GM18870 (cell line): ENCODE measurements around the gene EREG.

ENCODE experiments used
- ATAC-seq: cut with Tn5 transposase; IDR thresholded peaks from one replicate; pipeline ENCODE4 v1.9.1; 2021; ENCODE audit warnings: moderate library complexity; ENCODE audit not compliant: unreplicated experiment

Gene EREG, protein sequence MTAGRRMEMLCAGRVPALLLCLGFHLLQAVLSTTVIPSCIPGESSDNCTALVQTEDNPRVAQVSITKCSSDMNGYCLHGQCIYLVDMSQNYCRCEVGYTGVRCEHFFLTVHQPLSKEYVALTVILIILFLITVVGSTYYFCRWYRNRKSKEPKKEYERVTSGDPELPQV

DNA sequence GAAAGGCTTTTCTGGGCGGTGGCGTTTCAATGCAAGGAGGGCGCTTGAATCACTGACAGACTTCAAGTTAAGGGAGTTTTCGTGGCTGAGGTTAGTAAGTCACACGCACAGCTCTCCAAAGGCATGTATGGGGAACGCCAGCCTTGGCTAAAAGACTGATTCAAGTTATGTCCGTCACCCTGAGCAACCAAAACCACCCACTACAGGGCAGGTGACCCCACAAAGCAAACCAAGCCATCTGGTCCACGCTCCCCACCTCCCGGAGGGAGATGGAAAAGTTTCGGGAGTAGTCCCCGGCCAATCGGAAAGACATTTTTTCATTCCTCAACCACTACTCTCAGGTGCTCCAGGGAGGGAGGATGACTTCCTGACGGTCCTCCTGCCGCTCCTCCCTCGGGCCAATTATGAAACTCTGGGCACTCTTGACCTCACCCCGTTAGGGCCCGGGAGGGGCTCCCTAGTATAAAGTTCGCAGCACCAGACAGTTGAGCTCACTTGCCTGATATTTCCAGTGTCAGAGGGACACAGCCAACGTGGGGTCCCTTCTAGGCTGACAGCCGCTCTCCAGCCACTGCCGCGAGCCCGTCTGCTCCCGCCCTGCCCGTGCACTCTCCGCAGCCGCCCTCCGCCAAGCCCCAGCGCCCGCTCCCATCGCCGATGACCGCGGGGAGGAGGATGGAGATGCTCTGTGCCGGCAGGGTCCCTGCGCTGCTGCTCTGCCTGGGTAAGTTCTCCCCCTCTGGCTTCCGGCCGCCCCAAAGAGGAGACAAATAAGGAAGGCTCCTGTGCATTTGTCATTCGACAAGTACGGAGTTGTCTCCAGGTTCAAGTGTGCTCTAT, at the start of gene EREG:
EREG (plus strand) TSS at position 494 of the 840 bp plus-strand sequence; CDS start at position 658, 164 bp downstream.
- peak; percentile 43 for ATAC-seq

DNA sequence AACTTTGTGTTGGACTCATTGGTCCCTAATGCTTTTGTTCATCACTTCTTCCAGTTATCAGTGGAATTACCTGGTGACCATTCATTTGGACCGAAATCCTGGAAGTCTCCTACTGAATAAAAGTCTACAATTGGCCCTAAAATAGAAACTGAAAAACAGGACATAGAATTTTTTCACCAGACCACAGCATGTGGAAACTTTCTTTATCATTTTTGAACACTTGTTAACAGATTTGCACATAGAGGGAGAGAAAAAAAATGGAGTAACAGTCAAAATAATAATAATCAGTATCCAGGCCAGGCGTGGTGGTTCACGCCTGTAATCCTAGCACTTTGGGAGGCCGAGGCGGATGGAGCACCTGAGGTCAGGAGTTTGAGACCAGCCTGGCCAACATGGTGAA, 49.6 kb upstream of the EREG start:
- no peak for ATAC-seq

DNA sequence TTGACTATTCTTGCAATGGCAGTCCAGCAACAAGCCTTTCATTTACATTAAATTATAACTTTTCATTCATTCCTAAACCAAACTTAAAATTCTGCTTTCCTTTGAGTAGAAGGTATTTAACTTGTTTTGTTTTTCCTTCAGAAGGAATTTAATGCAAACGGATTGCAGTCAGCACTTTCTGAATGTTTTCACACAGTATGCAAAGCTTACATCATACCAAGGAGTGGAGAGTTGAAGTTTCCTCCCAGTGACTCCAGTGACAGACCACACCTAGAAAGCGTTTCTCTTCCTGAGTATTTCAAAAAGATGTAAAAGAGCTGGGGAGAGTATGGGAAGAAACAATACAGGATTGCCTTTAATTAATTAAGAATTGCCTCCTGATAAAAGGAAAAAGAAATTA, 48.5 kb upstream of the EREG start:
- ATAC-seq = no peak

DNA sequence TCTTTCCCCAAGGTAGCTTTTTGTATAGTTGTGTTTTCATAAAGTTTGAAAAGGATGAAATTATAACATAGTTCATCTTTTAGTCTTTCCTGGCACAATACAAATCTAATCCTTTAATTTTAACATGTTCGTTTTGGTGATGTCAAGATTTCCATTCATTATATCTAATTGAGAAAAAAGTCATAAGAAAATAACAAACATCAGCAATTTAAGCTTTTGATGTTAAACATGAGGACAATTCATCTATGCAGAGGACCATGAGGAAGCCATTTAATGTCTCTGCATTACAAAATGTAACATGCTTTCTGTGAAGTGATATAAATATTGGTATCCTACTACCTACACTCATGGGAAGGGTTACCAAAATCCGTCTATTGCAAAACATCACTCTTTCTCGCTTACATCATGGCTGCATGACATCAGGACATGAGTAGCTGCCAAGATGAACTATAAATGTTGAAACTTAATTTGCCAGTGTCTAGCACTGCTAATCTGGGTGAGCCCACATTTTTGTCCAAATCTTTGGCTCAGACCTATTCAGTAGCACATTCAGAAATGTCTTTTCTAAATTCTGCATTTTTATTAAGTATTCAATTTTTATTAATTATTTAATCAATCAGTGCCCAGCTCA, 47.2 kb upstream of the EREG start:
- no peak for ATAC-seq

DNA sequence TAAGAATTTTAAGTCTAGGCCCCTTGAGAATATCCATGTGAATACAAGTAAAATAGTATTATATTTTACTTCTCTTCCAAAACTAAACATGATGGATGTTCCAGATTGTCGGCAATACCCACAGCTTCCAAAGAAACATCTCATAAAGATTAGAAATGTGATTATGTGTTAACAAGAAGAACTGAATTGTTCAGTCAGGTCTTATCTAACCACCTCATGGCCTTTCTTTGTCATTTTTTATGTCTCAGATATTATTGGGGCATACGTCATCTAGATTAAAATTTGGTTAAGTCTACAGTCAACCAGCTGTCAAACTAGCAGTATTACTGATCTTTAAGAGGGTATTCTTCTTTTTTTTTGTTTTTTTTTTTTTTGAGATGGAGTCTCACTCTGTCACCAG, 46.7 kb upstream of the EREG start:
- ATAC-seq = no peak

DNA sequence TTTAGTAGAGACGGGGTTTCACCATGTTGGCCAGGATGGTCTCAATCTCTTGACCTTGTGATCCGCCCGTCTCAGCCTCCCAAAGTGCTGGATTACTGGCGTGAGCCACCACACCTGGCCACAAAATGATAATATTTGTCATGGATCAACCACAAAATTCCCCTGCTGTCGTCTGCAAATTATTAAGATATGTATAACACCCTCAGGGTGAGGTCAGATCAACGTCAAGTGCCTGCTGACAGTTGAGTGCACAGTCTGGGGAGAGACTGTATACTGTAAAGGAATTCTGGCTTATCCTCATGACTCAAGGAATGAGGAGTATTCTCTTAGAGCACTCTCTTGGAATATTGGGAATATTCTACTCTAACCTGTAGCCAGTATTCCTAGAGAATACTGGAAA, 45.5 kb upstream of the EREG start:
- ATAC-seq = no peak

DNA sequence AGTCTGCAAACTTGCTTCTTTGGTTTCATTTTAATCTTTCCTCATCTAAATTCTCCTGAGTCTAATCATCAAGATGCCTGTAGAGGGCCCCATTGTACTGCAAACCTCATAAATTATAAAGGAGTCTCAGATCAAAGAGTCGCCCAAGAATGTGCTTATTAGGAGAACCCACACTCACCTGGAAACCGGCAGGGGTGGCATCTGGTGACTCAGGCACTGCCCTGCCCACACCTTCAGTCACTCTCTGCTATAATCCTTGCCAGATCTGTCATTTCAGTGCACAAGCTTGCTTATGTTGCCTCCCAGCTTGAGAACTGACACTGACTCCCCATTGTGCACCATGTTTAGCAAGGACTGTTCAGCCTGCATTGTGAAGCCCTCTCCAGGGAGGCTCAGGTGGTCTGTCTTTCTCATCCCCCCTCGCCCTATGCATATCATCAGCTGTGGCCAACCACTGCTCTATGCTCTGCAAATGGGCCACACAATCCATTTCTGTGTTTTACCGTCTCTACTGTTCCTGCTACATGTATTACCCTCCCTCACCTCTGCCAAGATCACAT, 44.3 kb upstream of the EREG start:
- ATAC-seq = peak; percentile 87

DNA sequence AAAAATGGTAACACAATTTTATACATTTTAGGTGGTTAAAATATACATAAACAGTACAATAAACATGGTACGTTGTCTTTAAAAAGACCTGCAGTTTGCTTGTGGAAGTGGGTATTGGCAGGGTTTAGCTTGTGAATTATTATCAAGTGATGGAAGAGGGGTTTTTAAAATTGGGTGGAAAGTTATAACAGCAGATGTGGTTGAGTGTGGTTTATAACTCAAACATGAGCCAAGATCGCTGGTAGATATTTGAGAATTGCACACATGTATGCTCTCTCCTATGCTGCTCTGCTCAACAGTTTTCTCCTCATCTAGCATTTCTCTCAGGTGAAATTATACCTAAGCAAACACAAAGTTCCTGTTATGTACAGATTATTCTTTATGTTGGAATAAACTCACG, 42.6 kb upstream of the EREG start:
- ATAC-seq = no peak

DNA sequence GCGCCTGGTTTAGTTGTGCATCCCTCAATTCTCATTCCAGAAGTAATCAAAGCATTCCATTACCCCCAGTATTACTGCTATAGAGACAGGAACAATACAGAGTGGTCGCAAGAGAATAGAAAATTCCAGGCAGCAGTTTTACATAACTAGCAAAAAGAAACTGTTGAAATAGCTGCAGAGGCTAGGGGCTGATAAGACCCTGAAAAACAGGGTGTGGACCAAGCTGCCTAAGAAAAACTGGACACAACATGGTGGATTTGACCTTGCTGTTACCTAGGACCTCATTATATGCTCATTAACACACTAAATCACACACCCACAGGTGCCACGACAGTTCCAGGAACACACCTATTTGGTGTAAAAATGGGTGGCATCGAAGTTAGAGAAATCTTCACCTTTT, 41.3 kb upstream of the EREG start:
- ATAC-seq = no peak

DNA sequence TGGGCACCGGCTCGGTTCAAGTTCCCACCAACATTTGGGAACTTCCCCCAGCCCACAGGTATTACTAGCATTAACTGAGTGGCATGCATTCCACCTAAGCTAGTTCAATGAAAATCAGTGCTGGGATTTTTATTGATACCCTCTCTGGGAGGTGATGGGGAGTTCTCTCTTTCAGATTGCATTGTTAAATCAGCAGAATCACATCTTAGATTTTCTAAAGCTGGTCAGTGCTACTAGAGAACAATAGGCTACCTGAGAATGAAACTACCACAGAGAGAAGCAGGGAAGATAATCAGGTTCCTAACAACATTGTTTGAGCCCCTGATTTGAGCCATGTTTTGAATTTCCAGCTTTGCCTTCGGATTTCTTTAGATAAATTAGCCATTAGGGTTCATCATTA, 40.7 kb upstream of the EREG start:
- no peak for ATAC-seq

DNA sequence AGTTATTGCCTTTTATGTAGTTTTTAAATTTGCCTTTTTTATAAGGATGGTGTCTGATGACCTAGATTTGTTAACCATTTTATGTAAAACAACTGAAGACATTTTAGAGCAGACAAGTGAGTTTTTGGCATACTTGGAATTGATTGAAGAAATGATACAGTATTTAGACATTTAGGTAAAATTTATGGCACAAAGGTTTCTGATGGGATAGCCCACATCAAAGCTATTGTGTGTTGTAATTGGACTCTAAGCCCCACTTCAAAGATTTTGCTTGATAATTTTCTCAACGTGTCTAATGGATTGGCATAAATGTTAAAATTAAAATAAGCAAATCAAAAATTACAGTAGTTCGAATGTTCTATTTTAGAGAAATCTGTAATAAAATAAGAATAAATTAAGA, 39.1 kb upstream of the EREG start:
- ATAC-seq = no peak

DNA sequence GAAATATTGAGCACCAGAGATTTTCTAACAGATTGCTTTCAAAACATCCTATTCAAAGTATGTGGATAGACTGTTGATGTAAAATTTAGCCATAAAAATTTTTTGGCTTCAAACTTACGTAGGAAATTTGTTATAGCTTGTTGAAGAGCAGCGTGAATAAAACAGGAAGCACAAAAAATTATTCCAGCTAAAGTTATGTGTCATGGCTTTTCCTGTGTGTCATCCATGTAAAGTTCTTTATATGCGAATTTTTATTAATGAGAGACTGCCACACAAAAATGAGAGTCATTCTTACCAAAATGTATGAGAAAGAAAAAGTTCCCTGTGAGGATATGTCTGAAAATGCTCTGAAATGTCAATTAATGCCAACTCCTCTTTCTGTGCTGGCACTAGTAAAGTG, 37.2 kb upstream of the EREG start:
- ATAC-seq = no peak

DNA sequence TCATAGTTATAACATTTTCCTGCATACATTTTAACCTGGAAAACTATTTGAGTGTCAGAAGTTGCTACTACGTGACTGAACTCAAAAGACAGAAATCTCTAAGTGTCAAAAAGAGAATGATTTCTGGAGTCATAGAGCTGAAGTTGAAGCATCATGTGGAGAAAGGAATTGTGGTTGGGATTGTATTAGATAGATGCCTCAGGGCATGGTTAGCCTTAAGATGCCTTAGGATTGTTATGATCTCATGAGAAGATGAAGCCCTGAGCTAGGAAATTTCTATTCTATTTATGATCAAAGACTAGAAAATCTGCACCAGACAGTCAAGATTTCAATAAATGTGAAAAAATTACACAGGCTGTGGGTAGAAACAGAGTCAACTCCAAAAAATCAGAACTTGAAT, 36.4 kb upstream of the EREG start:
- ATAC-seq = no peak

DNA sequence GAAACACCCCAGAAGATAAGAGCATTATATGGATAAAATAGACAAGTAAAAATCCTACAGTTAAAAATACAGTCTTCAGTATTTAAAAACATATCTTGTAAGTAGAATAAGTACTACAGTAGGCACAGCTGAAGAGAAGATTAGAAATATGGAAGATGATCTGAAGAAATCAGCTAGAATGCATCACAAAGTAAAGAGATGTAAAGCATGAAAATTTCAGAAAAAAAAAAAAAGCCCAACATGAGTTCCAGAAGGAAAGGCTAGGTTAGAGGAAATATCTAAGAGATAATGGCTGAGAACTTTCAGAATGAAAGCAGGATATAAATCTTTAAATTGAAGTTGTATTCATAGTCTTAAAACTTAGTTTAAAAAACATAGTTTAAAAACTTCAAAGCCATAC, 35.6 kb upstream of the EREG start:
- no peak for ATAC-seq

DNA sequence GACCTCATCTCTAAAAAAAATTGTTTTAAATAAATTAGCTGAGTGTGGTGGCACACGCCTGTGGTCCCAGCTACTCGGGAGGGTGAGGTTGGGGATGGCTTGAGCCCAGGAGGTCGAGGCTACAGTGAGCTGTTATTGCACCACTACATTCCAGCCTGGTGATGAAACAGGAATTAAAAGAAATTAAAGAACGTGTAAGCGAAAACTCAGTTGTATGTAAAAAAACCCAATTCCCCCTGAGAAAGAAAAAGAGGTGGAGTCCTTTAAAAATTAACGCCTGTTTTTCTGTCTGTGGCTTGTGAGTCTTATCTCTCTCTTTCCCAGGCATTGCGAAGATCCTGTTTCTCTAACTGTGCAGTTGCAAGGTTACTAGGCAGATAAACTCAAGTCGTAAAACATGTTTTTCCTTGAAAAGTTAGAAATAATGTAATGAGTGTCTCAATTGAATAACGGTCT, 34.6 kb upstream of the EREG start:
- ATAC-seq = no peak

DNA sequence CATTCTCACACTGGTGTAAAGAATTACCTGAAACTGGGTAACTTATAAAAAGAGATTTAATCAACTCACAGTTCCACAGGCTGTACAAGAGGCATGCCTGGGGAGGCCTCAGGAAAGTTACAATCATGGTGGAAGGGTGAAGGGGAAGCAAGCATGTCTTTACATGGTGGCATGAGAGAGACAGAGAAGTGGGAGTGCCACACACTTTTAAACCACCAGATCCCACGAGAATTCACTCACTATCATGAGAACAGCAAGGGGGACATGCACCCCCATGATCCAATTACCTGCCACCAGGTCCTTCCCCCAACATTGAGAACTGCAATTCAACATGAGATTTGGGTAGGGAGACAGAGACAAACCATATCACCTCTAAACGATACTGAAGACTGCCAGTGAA, 33.7 kb upstream of the EREG start:
- ATAC-seq = no peak

DNA sequence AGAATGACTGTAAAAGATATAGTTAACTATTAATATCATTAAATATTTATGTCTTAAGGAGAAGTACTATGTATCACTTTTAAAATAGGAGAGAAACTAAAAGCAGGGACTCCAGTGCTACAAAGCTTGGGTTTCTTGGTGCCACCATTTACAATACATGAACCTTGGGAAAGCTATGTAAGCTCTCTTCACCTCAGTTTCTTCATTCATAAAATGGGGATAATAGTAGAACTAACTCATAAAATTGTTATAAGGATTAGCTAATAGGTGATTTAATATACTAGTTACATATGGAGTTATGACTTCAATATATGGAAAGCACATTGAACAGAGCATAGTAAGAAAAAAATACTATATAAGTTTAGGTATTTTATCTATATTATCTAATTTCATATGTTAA, 33.0 kb upstream of the EREG start:
- ATAC-seq = no peak

DNA sequence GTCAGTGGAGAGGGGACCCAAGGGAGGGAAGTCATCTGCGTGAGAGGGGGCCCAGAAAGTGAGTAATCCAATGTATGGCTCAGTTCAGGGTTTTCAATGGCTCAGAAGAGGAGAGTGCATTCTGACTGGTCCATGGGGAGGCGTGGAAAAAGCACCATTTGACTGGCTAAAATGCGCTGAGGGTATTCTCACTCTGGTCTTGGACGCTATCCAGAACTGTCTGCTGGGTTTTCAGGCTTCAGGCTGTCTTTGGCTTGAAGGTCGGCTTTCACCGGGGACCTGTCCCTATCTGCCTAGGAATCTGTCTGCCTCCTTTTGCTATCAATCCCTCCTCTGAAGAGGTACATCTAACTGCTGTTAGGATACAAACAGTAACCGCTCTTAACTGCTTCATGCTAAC, 30.3 kb upstream of the EREG start:
- no peak for ATAC-seq

DNA sequence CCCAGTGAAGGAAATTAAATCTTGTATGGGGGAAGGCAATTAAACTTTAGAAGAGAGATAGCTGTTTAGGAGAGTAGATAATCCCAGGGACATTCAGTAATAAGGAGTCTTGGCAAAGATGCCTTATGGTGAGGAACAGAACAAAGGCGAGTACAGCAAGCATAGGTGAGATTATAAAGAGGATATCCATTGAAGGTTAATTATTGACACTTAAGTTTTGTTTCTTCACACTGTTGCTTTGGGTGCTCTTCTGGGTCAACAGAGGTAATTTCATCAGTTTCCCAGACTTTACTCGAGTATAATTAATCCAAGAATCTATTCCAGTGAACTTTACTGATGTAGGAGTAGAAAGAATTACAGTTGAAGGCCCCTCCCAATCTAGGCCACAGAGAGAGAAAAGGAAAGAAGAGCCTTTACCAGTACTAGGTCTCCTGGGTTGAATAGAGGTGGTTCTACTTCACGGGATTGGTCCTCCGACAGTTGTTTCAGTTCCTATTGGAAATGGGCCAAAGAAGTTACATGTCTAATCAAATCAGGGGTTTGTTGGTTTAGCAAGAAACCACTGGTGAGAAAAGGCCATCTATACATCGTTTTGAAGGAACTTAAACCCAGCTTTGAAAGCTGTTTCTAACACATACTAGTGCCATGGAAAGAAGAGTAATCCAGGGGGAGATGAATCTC, 29.5 kb upstream of the EREG start:
- ATAC-seq = peak; percentile 76

DNA sequence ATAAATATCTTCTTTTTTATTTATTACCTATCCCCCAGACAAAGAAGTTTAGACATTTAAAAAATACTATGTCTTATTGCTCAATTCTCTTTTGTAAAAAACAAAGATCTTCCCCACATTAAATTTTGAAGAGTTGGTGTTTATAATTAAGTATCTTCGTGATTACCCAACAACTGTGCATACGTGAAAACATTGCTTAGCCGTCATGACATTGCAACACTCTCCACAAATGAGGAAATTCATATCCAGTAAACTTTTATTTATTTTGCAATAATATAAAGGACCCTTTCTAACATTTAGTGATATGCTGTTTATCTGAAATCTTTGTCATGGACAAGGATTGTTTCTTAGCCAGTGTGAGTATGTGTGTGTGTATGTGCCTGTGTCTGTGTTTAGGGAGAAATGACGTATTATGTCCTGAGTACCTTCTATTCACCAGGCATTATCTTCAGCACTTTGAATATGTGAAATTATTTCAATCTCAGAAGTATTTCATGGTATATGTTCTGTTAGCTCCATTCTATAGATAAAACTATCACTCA, 26.1 kb upstream of the EREG start:
- ATAC-seq = no peak

DNA sequence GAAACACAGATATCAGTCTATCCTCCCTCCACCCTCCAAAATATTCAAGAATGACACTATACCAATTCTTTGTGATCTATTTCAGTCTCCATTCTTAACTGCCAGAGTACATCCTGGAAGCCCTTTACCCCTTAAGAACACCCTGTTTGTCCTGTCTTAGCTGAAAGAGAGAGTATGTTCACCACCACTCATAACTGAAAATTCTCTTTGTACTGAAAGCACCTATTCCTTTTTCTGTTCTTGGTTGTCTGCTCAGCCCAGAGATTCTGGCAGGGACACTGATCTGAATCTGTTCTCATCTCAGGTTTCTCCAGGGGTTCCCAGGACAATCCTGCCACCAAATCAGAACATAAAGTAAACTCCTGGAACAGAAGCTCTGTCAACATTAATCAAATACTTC, 25.4 kb upstream of the EREG start:
- no peak for ATAC-seq
